ENCODE data around the gene ICAM2.

The ICAM2 gene

DNA sequence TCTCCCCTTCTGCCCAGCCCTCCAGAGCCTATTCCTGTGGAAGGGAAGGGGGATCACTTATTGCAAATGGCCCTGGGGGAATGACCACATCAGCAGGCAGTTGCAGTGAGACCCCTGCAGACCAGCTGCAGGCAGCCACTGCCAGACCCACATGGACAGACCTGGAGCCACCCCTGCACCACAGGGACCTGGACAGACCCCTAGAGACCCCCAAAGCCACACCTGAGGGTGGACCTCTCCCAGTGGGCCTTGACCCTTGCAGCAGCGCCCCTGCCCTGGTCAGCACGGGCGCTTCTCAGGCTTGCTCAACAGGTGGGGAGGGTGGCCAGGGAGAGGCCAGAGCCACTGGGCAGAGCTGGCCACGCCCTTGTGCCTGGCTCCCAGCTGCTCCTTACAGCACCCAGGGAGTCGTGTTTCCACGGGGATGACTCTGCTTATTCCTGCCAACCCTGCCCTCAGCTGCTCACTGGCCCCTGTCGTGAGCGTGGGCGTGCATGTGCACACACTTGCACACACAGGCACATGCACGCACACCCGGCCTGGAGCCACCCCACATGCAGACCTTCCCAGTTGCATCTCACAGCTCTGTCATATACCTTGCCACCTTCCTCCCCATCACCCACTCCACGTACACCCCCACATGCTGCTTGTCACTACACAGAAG lies 46.4 kb downstream of the ICAM2 start:
- no peak for DNase-seq

GRCh38 chr17:63973247-63973646 lies 47.2 kb downstream of the ICAM2 start:
- no peak for DNase-seq

GRCh38 chr17:63972796-63973195 lies 47.6 kb downstream of the ICAM2 start, which contains the start of gene SCN4A:
Gene SCN4A, minus strand, starts transcription at chr17:63972918. Its CDS starts 77 bp downstream, at chr17:63972841.
- DNase-seq = no peak

DNA sequence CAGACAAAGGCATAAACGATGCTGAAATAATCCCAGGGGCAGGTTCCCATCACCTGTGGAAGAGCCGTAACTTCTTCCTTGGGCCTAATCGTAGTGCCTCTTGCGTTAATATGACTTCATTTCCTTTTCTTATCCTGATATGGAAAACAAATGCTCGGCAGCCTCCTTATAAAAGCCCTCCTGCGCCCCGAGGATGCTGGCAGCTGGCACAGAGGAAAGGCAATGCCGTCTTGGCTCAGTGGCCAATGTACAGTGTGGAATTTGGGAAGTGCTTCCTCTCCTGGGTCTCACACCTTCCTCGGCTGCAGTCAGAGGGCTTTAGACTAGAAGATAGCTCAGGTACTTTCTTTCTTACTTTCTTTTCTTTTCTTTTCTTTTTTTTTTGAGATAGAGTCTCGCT lies 51.2 kb downstream of the ICAM2 start:
- DNase-seq = no peak

DNA sequence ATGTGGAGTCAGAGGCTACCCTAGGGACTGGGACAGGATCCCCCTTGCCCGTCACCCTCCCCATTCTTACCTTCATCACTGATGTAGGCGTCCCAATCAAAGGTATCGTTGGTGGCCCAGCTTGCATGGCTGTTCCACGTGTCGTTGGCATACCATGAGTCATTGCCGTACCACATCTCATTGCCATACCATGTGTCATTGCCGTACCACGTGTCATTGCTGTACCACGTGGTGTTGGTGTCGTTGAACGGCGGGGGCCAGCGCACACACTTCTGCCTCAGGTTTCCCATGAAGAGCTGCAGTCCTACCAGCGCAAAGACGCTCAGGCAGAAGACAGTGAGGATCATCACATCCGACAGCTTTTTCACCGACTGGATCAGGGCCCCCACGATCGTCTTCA lies 52.5 kb downstream of the ICAM2 start:
- no peak for DNase-seq

DNA sequence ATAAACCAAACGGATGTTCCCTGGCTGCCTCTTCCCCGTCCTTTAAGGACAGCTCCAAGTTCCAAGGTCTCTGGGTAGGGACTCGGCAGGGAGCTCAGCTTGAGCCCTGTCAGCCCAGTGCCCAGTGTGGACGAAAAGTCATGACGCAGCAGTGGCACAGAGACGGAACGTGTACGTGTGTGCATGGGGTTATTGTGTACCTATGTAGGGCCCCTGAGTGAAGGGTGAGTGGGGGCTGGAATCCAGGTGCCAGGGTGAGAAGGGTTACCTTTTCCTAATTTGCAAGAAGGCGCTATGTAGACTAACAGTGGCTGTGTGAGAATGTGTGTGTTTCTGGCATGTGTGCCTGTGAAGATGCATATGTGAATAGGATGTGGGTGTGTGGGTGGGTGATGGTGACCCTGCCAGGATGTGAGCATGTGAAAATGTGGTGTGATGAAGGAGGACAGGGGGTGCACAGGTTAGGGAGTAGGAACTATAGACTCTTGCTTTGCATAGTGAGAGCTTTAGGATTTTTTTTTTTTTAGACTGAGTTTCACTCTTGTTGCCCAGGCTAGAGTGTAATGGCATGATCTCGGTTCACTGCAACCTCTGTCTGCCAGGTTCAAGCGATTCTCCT lies 53.7 kb downstream of the ICAM2 start:
- no peak for DNase-seq

DNA sequence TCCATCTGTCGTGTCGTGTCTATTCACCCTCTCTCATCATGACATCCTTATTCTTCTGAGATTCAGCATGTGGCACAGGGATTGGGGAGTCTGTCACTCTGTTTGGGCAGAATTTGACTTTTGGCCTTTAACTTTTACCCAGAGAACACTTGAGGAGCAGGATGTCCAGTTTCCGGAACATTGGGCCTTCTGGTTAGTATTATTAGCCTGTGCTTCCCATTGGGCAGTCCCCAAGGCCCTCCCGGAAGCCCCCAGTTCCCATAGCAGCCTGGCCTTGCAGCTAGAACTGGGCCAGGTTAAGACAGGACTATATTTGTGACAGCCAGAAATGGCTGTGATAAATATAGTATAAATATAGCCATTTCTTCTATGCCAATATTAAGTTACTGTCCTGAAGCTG lies 57.3 kb downstream of the ICAM2 start:
- no peak for DNase-seq

DNA sequence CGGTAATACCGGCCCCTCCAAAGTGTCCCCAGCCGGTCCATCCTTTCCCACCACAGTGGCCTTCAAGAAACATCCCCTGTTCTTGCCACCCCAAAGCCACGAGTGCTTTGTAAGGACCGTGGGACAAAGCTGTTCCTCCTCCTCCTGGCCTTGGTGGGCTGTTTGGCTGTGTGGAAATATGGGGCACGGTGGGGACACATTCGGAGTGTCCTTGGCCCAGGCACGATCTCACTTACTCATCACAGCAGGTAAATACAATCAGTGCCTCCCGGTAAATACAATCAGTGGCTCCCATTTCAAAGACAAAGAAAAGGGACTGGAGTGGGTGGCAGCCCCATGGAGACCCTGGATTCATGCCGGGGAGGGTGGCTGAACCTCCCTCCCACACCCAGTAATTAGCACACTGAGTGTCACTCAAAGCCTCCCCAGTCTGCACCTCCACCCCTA lies 58.1 kb downstream of the ICAM2 start:
- DNase-seq = no peak

GRCh38 chr17:63961355-63962212 lies 58.8 kb downstream of the ICAM2 start:
- DNase-seq = peak; percentile 29 to 62

DNA sequence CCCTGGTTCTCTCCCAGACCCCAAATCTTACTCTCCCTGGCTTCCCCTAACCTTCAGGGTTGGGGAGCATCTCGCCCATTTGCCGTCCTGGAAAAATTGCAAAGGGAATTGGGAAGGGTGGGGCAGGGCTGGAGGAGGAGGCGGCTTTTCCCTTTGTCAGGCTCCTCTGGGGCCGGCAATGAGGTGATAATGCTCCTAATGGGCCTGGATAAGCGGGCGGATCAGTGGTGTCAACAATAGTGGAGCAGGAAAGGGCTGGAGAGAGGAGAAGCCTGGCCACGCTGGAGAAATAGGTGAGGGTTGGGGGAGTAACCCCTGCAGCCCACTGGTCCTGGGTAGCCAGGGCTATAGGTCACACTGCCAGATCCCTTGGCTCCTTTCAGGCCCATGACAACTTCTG lies 60.0 kb downstream of the ICAM2 start:
- DNase-seq = no peak

- no peak for DNase-seq
Observed at GRCh38 chr17:63960006-63960405, 60.4 kb downstream of the ICAM2 start.

GRCh38 chr17:63956296-63956920 lies 64.0 kb downstream of the ICAM2 start:
- DNase-seq = no peak

GRCh38 chr17:63955791-63956190 lies 64.6 kb downstream of the ICAM2 start:
- no peak for DNase-seq

GRCh38 chr17:63955232-63955631 lies 65.2 kb downstream of the ICAM2 start:
- DNase-seq = no peak

DNA sequence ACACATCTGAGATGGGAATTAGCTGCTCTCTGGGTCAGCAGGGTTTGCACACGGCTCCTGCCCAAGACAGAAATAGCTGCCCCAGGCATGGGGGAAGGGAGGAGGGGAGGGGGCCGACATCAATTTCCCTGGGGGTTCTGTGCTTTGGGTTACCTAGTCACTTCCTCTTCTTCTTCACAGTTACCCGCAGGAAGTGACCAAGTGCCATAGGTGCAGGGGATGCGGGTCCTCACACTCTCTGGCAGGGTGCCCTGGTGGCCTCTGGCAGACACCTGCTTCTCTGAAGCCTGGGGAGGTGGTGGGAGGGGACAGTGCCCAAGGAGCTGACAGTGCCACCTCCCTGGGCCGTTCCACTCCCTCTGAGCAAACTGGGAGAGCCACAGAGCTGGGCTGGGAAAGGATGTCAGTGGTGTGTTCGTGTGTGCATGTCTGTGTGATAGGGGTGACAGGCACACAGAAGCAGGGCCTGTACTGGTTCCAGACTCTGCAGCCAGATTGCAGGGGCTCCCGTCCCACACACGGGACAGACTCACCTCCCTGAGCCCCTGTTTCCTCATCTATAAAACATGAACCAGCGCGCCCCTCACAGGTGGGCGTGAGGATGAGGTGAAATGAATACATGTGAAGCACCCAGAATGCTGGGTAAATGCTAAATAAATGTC lies 65.9 kb downstream of the ICAM2 start:
- peak in 1 of 2 experiments; percentile 16 for DNase-seq
